K562 (cell line): ENCODE data around the gene SLC26A11. TPM values are rescaled to one million over a fixed set of nuclear protein-coding genes. Genes with fewer than 3 reads are reported as not detected.

ENCODE experiments used
- CBX3 ChIP-seq, 2 experiments: IDR thresholded peaks; 1 replicate in 1 of 2; 2 replicates in 1 of 2; pipeline ENCODE4 v1.6.1; 2012; ENCODE audit warnings: inconsistent platforms in 2 of 2, low read length in 2 of 2, borderline replicate concordance in 1 of 2, control low read depth in 1 of 2
- CHD1 ChIP-seq: fragments of 200-600 bp; sonication (generic); IDR thresholded peaks from one replicate; pipeline ENCODE4 v1.6.1; 2012; ENCODE audit warnings: mild to moderate bottlenecking, moderate library complexity, low read length, inconsistent platforms
- CTBP1 ChIP-seq: fragments of 450-650 bp; IDR thresholded peaks from 2 replicates; pipeline ENCODE4 v1.6.1; 2016; ENCODE audit warnings: borderline replicate concordance
- ELF2 ChIP-seq: fragments of 250-450 bp; sonication (Bioruptor Pico); IDR thresholded peaks from 2 replicates; pipeline ENCODE4 v1.5.0; 2021; ENCODE audit warnings: mild to moderate bottlenecking
- HBP1 ChIP-seq: fragments of 450-650 bp; formaldehyde crosslinking; IDR thresholded peaks from 2 replicates; pipeline ENCODE4 v1.4.0; 2022; ENCODE audit warnings: missing genetic modification characterization
- YY1 ChIP-seq, 3 experiments: IDR thresholded peaks; 2 replicates each; pipeline ENCODE4 v1.6.1; 2011; ENCODE audit warnings: low read length in 2 of 3, mild to moderate bottlenecking in 2 of 3, moderate library complexity in 2 of 3, borderline replicate concordance in 1 of 3, control low read depth in 1 of 3, low read depth in 1 of 3; ENCODE audit not compliant: insufficient read depth in 3 of 3, insufficient replicate concordance in 2 of 3, control insufficient read depth in 1 of 3, insufficient read length in 1 of 3; ENCODE audit errors: extremely low read depth in 1 of 3
- ZNF512 ChIP-seq: IDR thresholded peaks from 2 replicates; pipeline ENCODE4 v1.6.1; 2016; ENCODE audit warnings: missing genetic modification characterization, missing compliant biosample characterization
- polyA plus RNA-seq, 8 experiments: library from polyadenylated mRNA; depleted of rRNA in 4 of 8; stranded (reverse) in 5 of 8; unstranded in 3 of 8; fragments of >200 nt; fragmentation: Nextera tagmentation in 2 of 8; fragmentation: Illumina TruSeq in 1 of 8; extraction: Ambion mirVana in 2 of 8; extraction: Trizol in 1 of 8; gene quantifications; 2 replicates each; pipeline versions ENCODE4 v1.2.1 to v1.2.3, GENCODE V29; 2011 to 2014; ENCODE audit warnings: inconsistent platforms in 1 of 8, missing spikeins in 1 of 8
- total RNA-seq, 7 experiments: library from RNA; depleted of rRNA in 6 of 7; stranded (reverse); fragments of >200 nt in 6 of 7; fragmentation: Illumina TruSeq in 2 of 7; extraction: Trizol in 2 of 7; gene quantifications; 2 replicates each; pipeline versions ENCODE4 v1.2.1 to v1.2.3, GENCODE V29; 2011 to 2021; ENCODE audit warnings: low replicate concordance in 1 of 7
- TF ChIP-seq, protein P1 (sequence below), 2 experiments: fragments of 450-650 bp; IDR thresholded peaks; 2 replicates each; pipeline ENCODE4 v1.6.1; 2016; ENCODE audit warnings: mild to moderate bottlenecking in 2 of 2, borderline replicate concordance in 1 of 2, low read depth in 1 of 2, moderate library complexity in 1 of 2
- TF ChIP-seq, protein P2 (sequence below): fragments of 450-650 bp; IDR thresholded peaks from 2 replicates; pipeline ENCODE4 v1.6.1; 2017; ENCODE audit warnings: antibody characterized with exemption

The SLC26A11 gene
- total and polyA plus RNA-seq, 9 of the 15 experiments (the other 6 are each of a cell fraction or from before 2014, with no cell fraction given), result 0.06 to 3.1 (median 1.2) TPM; not detected in 1

DNA sequence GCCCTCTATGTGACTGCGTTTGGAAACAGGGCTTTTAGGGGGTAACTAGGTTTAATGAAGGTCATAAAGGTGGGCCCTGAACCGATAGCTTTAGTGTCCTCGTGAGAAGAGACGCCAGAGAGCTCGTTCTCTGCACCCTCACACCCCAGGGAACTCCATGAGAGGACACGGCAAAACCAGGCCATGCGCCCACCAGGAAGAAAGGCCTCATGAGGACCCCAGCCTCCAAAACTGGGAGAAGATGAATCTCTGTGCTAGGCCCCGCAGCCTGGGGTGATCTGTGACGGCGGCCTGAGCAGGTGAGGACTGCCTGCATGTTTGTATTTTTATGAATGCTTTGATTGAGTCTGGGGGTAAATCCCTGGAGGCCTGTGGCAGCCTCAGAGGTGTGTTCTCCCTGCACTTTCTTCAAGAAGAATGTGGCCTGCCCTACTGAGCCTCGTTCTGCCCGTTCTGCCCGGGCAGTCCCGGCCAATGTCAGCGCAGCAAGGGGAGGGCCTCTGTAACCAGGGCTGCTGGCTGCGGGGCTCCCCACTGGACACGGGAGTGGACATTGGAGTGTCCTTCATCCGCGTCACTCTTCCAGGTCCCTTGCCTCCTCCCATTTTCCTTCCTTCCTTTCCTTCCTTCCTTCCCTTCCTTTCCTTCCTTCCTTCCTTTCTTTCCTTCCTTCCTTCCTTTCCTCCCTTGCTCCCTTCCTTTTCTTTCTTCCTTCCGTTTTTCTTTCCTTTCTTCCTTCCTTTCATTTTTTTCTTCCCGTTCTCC is 33.6 kb downstream of the SLC26A11 start (continued):
- TF ChIP-seq YY1 (IDR thresholded peaks at IDR 0.05; ENCODE audit: borderline replicate concordance in 1 of 3, control insufficient read depth in 1 of 3, extremely low read depth in 1 of 3, insufficient read depth in 3 of 3, insufficient read length in 1 of 3, insufficient replicate concordance in 2 of 3, low read depth in 1 of 3, low read length in 2 of 3) (no peak), ZNF512 (tag) (peak; percentile 85), HBP1 (0 out of 2 replicates have a peak, but pooled peaks have one; percentile 53), CHD1 (no peak), CBX3 (IDR thresholded peaks at IDR 0.05; ENCODE audit: borderline replicate concordance in 1 of 2, low read length in 2 of 2) (no peak), CTBP1 (no peak), ELF2 (no peak)
- TF ChIP-seq, protein P1, sequence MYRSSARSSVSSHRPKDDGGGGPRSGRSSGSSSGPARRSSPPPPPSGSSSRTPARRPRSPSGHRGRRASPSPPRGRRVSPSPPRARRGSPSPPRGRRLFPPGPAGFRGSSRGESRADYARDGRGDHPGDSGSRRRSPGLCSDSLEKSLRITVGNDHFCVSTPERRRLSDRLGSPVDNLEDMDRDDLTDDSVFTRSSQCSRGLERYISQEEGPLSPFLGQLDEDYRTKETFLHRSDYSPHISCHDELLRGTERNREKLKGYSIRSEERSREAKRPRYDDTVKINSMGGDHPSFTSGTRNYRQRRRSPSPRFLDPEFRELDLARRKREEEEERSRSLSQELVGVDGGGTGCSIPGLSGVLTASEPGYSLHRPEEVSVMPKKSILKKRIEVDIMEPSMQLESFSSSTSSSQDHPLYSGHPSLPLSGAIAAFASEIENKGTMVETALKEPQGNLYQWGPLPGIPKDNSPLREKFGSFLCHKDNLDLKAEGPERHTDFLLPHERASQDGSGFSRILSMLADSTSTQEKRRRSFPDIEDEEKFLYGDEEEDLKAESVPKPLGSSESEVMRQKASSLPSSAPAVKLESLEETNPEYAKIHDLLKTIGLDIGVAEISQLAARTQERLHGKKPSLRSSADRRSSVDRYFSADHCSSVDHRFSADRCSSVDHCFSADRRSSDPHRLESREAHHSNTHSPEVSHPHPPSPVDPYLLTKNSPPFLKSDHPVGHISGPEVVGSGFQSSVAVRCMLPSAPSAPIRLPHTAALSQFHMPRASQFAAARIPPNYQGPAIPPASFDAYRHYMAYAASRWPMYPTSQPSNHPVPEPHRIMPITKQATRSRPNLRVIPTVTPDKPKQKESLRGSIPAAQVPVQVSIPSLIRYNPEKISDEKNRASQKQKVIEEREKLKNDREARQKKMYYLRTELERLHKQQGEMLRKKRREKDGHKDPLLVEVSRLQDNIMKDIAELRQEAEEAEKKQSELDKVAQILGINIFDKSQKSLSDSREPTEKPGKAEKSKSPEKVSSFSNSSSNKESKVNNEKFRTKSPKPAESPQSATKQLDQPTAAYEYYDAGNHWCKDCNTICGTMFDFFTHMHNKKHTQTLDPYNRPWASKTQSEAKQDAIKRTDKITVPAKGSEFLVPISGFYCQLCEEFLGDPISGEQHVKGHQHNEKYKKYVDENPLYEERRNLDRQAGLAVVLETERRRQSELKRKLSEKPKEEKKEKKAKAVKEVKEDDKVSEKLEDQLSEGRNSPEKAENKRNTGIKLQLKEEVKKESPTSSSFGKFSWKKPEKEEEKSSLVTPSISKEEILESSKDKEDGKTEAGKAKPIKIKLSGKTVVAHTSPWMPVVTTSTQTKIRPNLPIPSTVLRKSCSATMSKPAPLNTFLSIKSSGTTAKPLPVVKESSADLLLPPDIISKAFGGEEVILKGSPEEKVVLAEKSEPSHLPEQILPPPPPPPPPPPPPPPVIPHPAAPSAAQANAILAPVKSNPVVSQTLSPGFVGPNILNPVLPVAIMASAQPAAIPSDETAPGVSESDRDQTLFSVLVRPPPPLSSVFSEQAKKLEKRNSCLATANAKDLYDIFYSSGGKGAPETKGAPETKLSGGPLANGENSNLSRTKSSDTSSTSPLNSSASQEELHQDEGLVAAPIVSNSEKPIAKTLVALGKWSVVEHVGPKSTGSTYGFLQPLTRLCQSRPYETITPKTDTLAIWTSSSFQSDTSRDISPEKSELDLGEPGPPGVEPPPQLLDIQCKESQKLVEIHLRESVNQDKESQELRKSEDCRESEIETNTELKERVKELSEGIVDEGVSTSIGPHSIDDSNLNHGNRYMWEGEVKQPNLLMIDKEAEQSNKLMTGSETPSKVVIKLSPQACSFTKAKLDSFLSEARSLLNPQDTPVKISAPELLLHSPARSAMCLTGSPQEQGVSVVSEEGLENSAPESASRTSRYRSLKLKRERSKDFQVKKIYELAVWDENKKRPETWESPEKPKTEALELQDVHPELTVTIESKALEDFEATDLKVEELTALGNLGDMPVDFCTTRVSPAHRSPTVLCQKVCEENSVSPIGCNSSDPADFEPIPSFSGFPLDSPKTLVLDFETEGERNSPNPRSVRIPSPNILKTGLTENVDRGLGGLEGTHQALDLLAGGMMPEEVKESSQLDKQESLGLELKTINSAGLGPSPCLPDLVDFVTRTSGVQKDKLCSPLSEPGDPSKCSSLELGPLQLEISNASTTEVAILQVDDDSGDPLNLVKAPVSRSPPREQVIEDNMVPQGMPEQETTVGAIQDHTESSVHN (IDR thresholded peaks at IDR 0.05; ENCODE audit: borderline replicate concordance in 1 of 2, low read depth in 1 of 2), result no peak
- TF ChIP-seq, protein P2, sequence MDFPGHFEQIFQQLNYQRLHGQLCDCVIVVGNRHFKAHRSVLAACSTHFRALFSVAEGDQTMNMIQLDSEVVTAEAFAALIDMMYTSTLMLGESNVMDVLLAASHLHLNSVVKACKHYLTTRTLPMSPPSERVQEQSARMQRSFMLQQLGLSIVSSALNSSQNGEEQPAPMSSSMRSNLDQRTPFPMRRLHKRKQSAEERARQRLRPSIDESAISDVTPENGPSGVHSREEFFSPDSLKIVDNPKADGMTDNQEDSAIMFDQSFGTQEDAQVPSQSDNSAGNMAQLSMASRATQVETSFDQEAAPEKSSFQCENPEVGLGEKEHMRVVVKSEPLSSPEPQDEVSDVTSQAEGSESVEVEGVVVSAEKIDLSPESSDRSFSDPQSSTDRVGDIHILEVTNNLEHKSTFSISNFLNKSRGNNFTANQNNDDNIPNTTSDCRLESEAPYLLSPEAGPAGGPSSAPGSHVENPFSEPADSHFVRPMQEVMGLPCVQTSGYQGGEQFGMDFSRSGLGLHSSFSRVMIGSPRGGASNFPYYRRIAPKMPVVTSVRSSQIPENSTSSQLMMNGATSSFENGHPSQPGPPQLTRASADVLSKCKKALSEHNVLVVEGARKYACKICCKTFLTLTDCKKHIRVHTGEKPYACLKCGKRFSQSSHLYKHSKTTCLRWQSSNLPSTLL, result peak; percentile 57; the same call in 1 of the 2 replicates
